ENCODE results near the gene REXO1. TPM values are rescaled to one million over a fixed set of nuclear protein-coding genes. Genes with fewer than 3 reads are reported as not detected.

REXO1 gene
- total and polyA plus RNA-seq, 2 of the 8 experiments (the other 6 are each of a cell fraction or from before 2014, with no cell fraction given): 42.4 to 44.3 TPM

- Histone ChIP-seq H2BK15ac (ENCODE audit: low read length) (no peak overlapping the region), H2AK5ac (ENCODE audit: low read depth, low read length) (no peak overlapping the region), H3K9ac (replicated peaks in 1 of 4; ENCODE audit: extremely low read depth in 1 of 4, low read depth in 3 of 4, low read length in 3 of 4) (no peak overlapping the region), H2BK20ac (ENCODE audit: low read length) (no peak overlapping the region), H2BK12ac (ENCODE audit: low read depth, low read length) (no peak overlapping the region), H4K20me1 (replicated peaks in 1 of 2; ENCODE audit: control insufficient read depth in 1 of 2, insufficient read depth in 2 of 2, low read length in 2 of 2) (peaks cover 2 to 5% of the 10 kb centered on the region in 2 experiments), H3K56ac (replicated peaks; ENCODE audit: insufficient read length, low read depth, low read length) (no peak overlapping the region), H3K14ac (ENCODE audit: insufficient read length) (no peak overlapping the region), H2BK120ac (replicated peaks; ENCODE audit: low read depth, low read length) (no peak overlapping the region), H3K27ac (ENCODE audit: low read depth, low read length) (no peak overlapping the region), H3K4ac (replicated peaks; ENCODE audit: insufficient read length, low read depth, low read length) (no peak overlapping the region), H2BK5ac (ENCODE audit: low read depth, low read length) (no peak overlapping the region), H2AFZ (ENCODE audit: low read length) (no peak overlapping the region), H3K18ac (ENCODE audit: extremely low read depth, low read length) (no peak overlapping the region), H3K23me2 (ENCODE audit: low read depth, low read length) (peaks cover 2% of the 10 kb centered on the region), H4K8ac (ENCODE audit: extremely low read depth, insufficient read depth, low read length) (no peak overlapping the region), H3K4me3 (ENCODE audit: extremely low read depth in 1 of 4, insufficient read depth in 2 of 4, low read depth in 3 of 4, low read length in 4 of 4) (no peak overlapping the region), H3K36me3 (ENCODE audit: control insufficient read depth in 2 of 4, insufficient read depth in 4 of 4, low read length in 3 of 4) (peaks cover 8 to 38% (median 12%) of the 10 kb centered on the region in 4 experiments; a peak in 6 of 8 replicates), H3K27me3 (replicated peaks in 1 of 4; ENCODE audit: control insufficient read depth in 3 of 4, extremely low read depth in 1 of 4, insufficient read depth in 3 of 4, low read length in 3 of 4) (peaks cover 0 to 3% (median 0%) of the 10 kb centered on the region in 4 experiments; a peak in 3 of 7 replicates), H3K79me1 (ENCODE audit: low read depth, low read length) (no peaks in the 10 kb centered on the region; the same call in 1 of the 2 replicates), H3K4me1 (replicated peaks in 1 of 4; ENCODE audit: control insufficient read depth in 3 of 4, insufficient read depth in 4 of 4, low read length in 3 of 4) (peaks cover 0 to 2% (median 0%) of the 10 kb centered on the region in 4 experiments; a peak in 3 of 7 replicates), H3K23ac (ENCODE audit: insufficient read length) (no peak overlapping the region), H3K4me2 (ENCODE audit: insufficient read depth in 1 of 2, low read depth in 2 of 2, low read length in 2 of 2) (no peak overlapping the region), H3K9me3 (ENCODE audit: insufficient read depth in 2 of 2, low read depth in 1 of 2, low read length in 1 of 2) (no peaks in the 10 kb centered on the region), H3K79me2 (ENCODE audit: control insufficient read depth in 1 of 2, insufficient read depth in 2 of 2, low read length in 2 of 2) (no peaks in the 10 kb centered on the region), H4K5ac (ENCODE audit: insufficient read length, low read depth, low read length) (no peak overlapping the region), H4K91ac (replicated peaks; ENCODE audit: insufficient read length, low read length) (no peak overlapping the region)
- DNase-seq (ENCODE audit: low read depth in 1 of 2, low spot score in 2 of 2) (no peak), FAIRE-seq (no peak)
- WGBS, 2 experiments (ENCODE audit: extremely low coverage in 1 of 2, insufficient coverage in 1 of 2, insufficient read length in 1 of 2, insufficient replicate concordance in 2 of 2, low coverage in 1 of 2, low lambda C conversion rate in 2 of 2, missing lambda C conversion rate in 1 of 2): 93% methylated on average over 23 of the region's 26 CpGs; no CpG with 5 or more reads in 1 of the 2 experiments
- POLR2A ChIA-PET (ENCODE audit: partially characterized antibody): interaction anchor here (0.9 to 1.4 kb wide), 3 partner anchors 11 to 80 kb away, joined by 3 read pairs; no protein-coding TSS in a partner anchor
- CTCF ChIA-PET (ENCODE audit: partially characterized antibody): interaction anchor here (0.7 to 3.6 kb wide), 14 partner anchors 7 to 224 kb away, joined by 3 to 48 read pairs (median 7); no protein-coding TSS in a partner anchor
- no peak for TF ChIP-seq ATF3 (IDR thresholded peaks at IDR 0.05; ENCODE audit: insufficient read depth, low read depth, low read length)
- no peak for TF ChIP-seq FOSL1 (IDR thresholded peaks at IDR 0.05; ENCODE audit: insufficient read depth, low read depth, low read length)
- no peak for TF ChIP-seq EZH2 (IDR thresholded peaks at IDR 0.05; ENCODE audit: low read depth, low read length, severe bottlenecking)
- TF ChIP-seq CTBP2 (IDR thresholded peaks at IDR 0.05; ENCODE audit: borderline replicate concordance, insufficient read depth, insufficient read length, low read length): no peak
- TF ChIP-seq KDM4A (IDR thresholded peaks at IDR 0.05; ENCODE audit: low read depth, low read length, severe bottlenecking): no peak
- no peak for TF ChIP-seq CTCF (IDR thresholded peaks at IDR 0.05; ENCODE audit: control extremely low read depth in 1 of 3, insufficient read depth in 1 of 3, low read depth in 1 of 3, low read length in 3 of 3)
- TF ChIP-seq POLR2A (IDR thresholded peaks at IDR 0.05; ENCODE audit: control extremely low read depth in 1 of 2, low read depth in 2 of 2, low read length in 2 of 2): no peak
These were observed 33.3 kb downstream of the REXO1 start for GRCh38 chr19:1814833-1815604.

All from H1 (cell line).